ENCODE data around the gene SYNPO2L. TPM values are rescaled to one million over a fixed set of nuclear protein-coding genes. Genes with fewer than 3 reads are reported as not detected.
"Not testable (repeated sequence)": the region's sequence is repeated elsewhere in the genome, so short reads cannot be mapped to it uniquely, and the experiment has no call there.

The SYNPO2L gene
- total and polyA plus RNA-seq, 8 donors: 0.03 to 0.12 TPM; not detected in 6

DNA sequence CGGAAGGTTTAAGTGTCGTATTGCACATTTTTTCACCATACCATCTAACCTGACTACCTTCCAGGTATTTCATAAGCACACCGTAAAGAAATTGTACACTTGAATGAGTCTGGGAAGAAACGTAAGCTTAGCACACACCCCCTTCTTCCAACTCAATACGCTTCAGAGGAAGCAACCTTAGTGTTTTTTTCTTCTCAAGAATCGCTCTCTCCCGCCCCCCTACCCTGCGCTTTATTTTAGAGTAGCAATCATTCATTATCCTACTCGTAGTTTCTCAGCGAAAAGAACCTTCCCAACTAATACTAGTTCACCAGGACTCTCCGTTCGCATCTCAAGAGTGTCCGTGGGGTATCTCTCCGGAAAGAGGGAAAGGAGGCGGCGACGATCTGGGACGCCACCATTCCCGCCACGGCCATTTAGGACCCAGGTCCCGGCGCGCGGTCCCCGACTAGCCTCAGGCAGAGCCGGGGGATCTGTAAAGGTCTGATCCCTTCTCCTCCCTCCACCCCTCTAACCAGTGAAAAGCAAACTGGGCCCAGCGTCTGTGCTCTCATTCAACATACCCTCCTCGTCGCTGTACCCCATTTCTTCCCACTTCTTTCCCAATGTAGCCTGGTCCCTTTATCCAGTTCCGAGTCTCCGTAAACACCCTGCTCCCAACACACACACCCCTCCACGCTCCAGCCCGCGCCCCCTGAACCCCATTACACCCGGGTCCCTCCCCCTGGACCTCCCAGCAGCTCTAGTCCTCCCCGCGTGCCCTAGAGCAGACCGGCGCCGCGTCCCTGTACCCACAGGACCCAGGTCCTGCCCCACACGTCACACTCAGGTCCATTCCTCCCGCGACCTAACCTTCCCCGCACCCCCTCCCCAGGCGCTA lies 30.6 kb downstream of the SYNPO2L start:
- peak overlapping the region; percentile 83 to 97 (median 92) for H3K4me3 ChIP-seq
- H3K4me1 ChIP-seq: peaks cover 8 to 21% (median 15%) of the 10 kb centered on the region in 4 donors
- 0 to 1% (median 1%) methylated on average over 41 to 46 of the region's 46 CpGs for WGBS, 5 donors
- no peaks in the 10 kb centered on the region for H3K36me3 ChIP-seq
- peak in 1 of 2 donors; percentile 67 for DNase-seq
- H3K9me3 ChIP-seq: no peaks in the 10 kb centered on the region
- peak overlapping the region; percentile 47 to 89 (median 87) for H3K27ac ChIP-seq
- no peak for TF ChIP-seq EP300 (IDR thresholded peaks at IDR 0.05)
- TF ChIP-seq, protein P1, sequence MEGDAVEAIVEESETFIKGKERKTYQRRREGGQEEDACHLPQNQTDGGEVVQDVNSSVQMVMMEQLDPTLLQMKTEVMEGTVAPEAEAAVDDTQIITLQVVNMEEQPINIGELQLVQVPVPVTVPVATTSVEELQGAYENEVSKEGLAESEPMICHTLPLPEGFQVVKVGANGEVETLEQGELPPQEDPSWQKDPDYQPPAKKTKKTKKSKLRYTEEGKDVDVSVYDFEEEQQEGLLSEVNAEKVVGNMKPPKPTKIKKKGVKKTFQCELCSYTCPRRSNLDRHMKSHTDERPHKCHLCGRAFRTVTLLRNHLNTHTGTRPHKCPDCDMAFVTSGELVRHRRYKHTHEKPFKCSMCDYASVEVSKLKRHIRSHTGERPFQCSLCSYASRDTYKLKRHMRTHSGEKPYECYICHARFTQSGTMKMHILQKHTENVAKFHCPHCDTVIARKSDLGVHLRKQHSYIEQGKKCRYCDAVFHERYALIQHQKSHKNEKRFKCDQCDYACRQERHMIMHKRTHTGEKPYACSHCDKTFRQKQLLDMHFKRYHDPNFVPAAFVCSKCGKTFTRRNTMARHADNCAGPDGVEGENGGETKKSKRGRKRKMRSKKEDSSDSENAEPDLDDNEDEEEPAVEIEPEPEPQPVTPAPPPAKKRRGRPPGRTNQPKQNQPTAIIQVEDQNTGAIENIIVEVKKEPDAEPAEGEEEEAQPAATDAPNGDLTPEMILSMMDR (IDR thresholded peaks at IDR 0.05): peak in 1 of 7 experiments; percentile 9
- H3K27me3 ChIP-seq: no peaks in the 10 kb centered on the region
- intact Hi-C loops (cut with DNase I; ENCODE audit: low total_unique reads): no loop called here

DNA sequence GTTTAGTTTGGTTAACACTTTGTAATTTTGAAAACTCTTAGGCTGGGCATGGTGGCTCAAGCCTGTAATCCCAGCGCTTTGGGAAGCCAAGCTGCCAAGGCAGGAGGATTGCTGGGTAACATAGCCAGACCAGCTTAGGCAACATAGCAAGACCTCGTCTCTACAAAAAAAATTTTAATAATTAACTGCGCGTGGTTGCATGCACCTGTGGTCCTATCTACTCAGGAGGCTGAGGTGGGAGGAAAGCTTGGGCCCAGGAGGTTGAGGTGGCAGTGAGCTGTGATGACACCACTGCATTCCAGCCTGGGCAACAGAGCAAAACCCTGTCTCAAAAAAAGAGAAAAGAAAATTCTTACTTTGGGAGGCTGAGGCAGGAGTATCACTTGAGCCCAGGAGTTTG lies 32.8 kb downstream of the SYNPO2L start:
- Histone ChIP-seq H3K4me3 (no peak overlapping the region), H3K9me3 (no peaks in the 10 kb centered on the region), H3K36me3 (no peaks in the 10 kb centered on the region), H3K27me3 (no peaks in the 10 kb centered on the region), H3K4me1 (peaks cover 8 to 21% (median 15%) of the 10 kb centered on the region in 4 donors), H3K27ac (no peak overlapping the region)
- WGBS, 5 donors: 78 to 90% (median 84%) methylated on average over 4 of the region's 4 CpGs
- TF ChIP-seq POLR2A (IDR thresholded peaks at IDR 0.05) (no peak), EP300 (IDR thresholded peaks at IDR 0.05) (no peak), POLR2AphosphoS5 (IDR thresholded peaks at IDR 0.05) (no peak)
- TF ChIP-seq, protein P1 (IDR thresholded peaks at IDR 0.05): no peak
- intact Hi-C loops (cut with DNase I; ENCODE audit: low total_unique reads): no loop called here
- no peak for DNase-seq

DNA sequence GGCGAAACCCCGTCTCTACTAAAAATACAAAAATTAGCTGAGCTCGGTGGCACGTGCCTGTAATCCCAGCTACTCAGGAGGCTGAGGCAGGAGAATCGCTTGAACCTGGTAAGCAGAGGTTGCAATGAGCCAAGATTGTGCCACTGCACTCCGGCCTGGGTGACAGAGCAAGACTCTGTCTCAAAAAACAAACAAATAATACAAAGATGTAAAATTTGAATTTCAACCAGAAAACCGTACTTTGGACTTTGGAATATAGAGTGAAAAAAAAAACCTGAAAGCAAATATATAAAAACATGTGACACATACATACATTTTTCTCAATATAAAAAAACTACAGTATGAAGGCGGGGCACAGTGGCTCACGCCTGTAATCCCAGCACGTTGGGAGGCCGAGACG lies 34.9 kb downstream of the SYNPO2L start:
- H3K36me3 ChIP-seq; H3K27ac ChIP-seq; H3K9me3 ChIP-seq; H3K27me3 ChIP-seq; intact Hi-C loops (cut with DNase I; ENCODE audit: low total_unique reads); DNase-seq; H3K4me1 ChIP-seq; H3K4me3 ChIP-seq: not testable (repeated sequence)
- WGBS, 5 donors: 73 to 89% (median 79%) methylated on average over 12 of the region's 12 CpGs

DNA sequence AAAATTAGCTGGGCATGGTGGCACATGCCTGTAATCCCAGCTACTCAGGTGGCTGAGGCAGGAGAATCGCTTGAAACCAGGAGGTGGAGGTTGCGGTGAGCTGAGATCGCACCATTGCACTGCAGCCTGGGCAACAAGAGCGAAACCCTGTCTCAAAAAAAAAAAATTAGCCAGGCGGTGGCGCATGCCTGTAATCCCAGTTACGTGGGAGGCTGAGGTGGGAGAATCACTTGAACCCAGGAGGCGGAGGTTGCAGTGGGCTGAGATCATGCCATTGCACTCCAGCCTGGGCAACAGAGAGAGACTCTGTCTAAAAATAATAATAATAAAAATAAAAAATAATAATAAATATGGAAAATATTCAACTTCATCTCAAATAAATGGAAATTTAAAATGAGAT lies 38.7 kb downstream of the SYNPO2L start:
- intact Hi-C loops (cut with DNase I; ENCODE audit: low total_unique reads): not testable (repeated sequence)

DNA sequence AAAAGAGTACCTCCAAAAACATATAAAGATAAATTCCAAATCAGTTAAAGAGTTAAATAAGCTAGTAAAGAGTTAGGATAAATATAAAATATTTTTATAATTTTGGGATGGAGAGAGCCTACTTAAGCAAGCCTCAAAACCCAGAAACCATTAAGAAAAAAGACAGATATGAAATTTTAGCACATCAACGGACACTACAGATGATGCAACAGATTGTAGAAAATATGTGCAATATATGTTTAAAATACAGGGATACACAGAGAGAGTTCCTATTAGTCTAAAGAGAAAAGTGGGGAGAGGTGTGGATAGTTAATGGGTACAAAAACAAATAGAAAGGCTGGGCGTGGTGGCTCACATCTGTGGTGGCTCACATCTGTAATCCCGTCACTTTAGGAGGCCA lies 41.1 kb downstream of the SYNPO2L start:
- WGBS, 5 donors: 81 to 91% (median 86%) methylated on average over 3 of the region's 3 CpGs

More for the DNA sequence above, 38.7 kb downstream of the SYNPO2L start:
- not testable (repeated sequence) for H3K4me3 ChIP-seq, H3K9me3 ChIP-seq, H3K36me3 ChIP-seq, H3K27ac ChIP-seq, H3K4me1 ChIP-seq, H3K27me3 ChIP-seq, DNase-seq
- 94 to 99% (median 97%) methylated on average over 8 of the region's 8 CpGs for WGBS, 5 donors

More for the DNA sequence above, 41.1 kb downstream of the SYNPO2L start:
- Histone ChIP-seq H3K36me3 (peaks cover 0 to 7% (median 0%) of the 10 kb centered on the region in 4 donors), H3K9me3 (no peaks in the 10 kb centered on the region), H3K4me1 (no peaks in the 10 kb centered on the region), H3K4me3 (no peak overlapping the region), H3K27ac (no peak overlapping the region), H3K27me3 (no peaks in the 10 kb centered on the region)
- no peak for TF ChIP-seq EP300 (IDR thresholded peaks at IDR 0.05)
- TF ChIP-seq, protein P1 (IDR thresholded peaks at IDR 0.05): no peak
- no peak for TF ChIP-seq POLR2A (IDR thresholded peaks at IDR 0.05)
- TF ChIP-seq POLR2AphosphoS5 (IDR thresholded peaks at IDR 0.05): no peak
- intact Hi-C loops (cut with DNase I; ENCODE audit: low total_unique reads): no loop called here
- DNase-seq: no peak

All from stomach (tissue), 9 donors.